BLaER1 (cell line): ENCODE data around the gene RNASEH2A.

Source experiments
- H3K27ac ChIP-seq: shearing (Covaris generic); formaldehyde crosslinking; 2 replicates; pipeline ENCODE4 v1.8.1; 2022
- H3K27me3 ChIP-seq: shearing (Covaris generic); formaldehyde crosslinking; 2 replicates; pipeline ENCODE4 v1.8.1; 2022
- H3K36me3 ChIP-seq: shearing (Covaris generic); formaldehyde crosslinking; 2 replicates; pipeline ENCODE4 v1.8.1; 2022
- H3K4me1 ChIP-seq: shearing (Covaris generic); formaldehyde crosslinking; 2 replicates; pipeline ENCODE4 v1.8.1; 2022
- H3K4me2 ChIP-seq: shearing (Covaris generic); formaldehyde crosslinking; 2 replicates; pipeline ENCODE4 v1.8.1; 2022
- H3K4me3 ChIP-seq: shearing (Covaris generic); formaldehyde crosslinking; 2 replicates; pipeline ENCODE4 v1.8.1; 2022
- H3K9ac ChIP-seq: shearing (Covaris generic); formaldehyde crosslinking; 2 replicates; pipeline ENCODE4 v1.8.1; 2022
- H3K9me3 ChIP-seq: shearing (Covaris generic); formaldehyde crosslinking; 2 replicates; pipeline ENCODE4 v1.8.1; 2022
- H4K20me1 ChIP-seq: shearing (Covaris generic); formaldehyde crosslinking; 2 replicates; pipeline ENCODE4 v1.8.1; 2022
- Cebpa-rat ChIP-seq: shearing (Covaris generic); IDR thresholded peaks from 2 replicates; pipeline ENCODE4 v1.8.1; 2022

The RNASEH2A gene

DNA sequence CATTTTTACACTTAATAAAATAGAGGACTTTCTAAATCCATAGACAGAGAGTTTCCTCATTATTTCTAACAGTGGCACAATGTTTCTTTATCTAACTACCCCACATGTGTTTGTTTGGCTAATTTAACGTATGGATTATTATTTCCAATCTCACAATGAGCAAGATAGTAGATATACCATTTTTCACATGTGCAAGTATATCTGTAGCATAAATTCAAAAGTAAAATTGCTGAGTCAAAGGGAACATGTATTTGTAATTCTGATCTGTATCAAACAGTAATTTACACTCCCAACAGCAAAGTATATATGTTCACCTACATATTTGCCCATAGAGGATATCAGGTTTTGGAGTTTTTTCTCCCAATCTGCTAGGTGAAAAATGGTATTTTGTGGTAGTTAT lies 50.3 kb downstream of the RNASEH2A start:
- 0 out of 2 replicates have a peak, but pooled peaks cover 6% of the 10 kb centered on the region for H3K9me3 ChIP-seq
- H3K9ac ChIP-seq: no peak overlapping the region
- no peak overlapping the region for H3K4me2 ChIP-seq
- no peak for TF ChIP-seq Cebpa-rat
- H4K20me1 ChIP-seq: no peaks in the 10 kb centered on the region
- no peaks in the 10 kb centered on the region for H3K27me3 ChIP-seq
- no peak overlapping the region for H3K27ac ChIP-seq
- no peaks in the 10 kb centered on the region for H3K36me3 ChIP-seq
- H3K4me3 ChIP-seq: no peak overlapping the region
- no peaks in the 10 kb centered on the region for H3K4me1 ChIP-seq

DNA sequence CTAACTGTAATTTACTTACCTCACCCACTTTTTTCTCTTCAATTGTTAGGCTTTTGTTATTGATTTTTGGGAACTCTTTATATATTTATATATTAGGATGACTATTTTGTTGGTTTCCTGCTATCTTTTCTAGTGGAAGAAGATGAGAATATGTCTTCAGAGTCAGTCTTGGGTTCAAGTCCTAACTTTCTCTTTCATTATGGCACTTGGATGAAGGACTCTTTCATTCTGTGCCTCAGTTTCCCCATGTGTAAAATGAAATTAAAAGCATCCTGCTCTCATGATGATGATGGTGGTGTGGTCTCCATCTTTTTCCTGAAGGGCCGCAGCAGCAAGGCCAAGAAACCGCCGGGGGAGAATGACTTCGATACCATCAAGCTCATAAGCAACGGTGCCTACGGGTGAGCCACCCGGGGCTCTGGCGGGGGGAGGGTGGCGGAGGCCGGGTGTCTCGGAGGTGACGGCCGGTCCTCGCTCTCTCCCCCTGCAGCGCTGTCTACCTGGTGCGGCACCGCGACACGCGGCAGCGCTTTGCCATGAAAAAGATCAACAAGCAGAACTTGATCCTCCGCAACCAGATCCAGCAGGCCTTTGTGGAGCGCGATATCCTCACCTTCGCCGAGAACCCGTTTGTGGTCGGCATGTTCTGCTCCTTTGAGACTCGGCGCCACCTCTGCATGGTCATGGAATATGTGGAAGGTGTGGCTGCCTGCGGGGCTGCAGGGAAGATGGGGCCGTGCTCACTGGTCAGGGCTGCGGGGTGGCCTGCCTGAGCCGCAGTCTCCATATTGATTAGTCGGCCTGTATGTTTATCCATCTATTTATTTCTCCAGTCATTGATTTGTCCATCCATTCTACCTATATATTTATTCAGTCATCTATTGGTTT lies 51.9 kb downstream of the RNASEH2A start:
- Histone ChIP-seq H3K36me3 (no peaks in the 10 kb centered on the region), H4K20me1 (no peaks in the 10 kb centered on the region), H3K27ac (no peak overlapping the region), H3K9me3 (0 out of 2 replicates have a peak, but pooled peaks cover 6% of the 10 kb centered on the region), H3K4me3 (no peak overlapping the region), H3K4me2 (no peak overlapping the region), H3K27me3 (no peaks in the 10 kb centered on the region), H3K9ac (no peak overlapping the region), H3K4me1 (no peaks in the 10 kb centered on the region)
- TF ChIP-seq Cebpa-rat: no peak

- Histone ChIP-seq H3K27me3 (no peaks in the 10 kb centered on the region), H3K9ac (no peak overlapping the region), H3K4me1 (no peaks in the 10 kb centered on the region), H4K20me1 (no peaks in the 10 kb centered on the region), H3K27ac (no peak overlapping the region), H3K36me3 (no peaks in the 10 kb centered on the region), H3K4me3 (no peak overlapping the region), H3K4me2 (no peak overlapping the region), H3K9me3 (0 out of 2 replicates have a peak, but pooled peaks cover 6% of the 10 kb centered on the region)
- no peak for TF ChIP-seq Cebpa-rat
Measured at GRCh38 chr19:12859546-12859945, 53.2 kb downstream of the RNASEH2A start.
